TTC549 (cell line): Measurements from ENCODE around the gene FBXO22.
"Not testable (repeated sequence)": the region's sequence is repeated elsewhere in the genome, so short reads cannot be mapped to it uniquely, and the experiment has no call there.

Experiments used
- FAIRE-seq: peaks from 2 replicates; lab custom pipeline; 2012; peaks lifted over from hg19 to GRCh38; lab: Jason Lieb, UNC

The FBXO22 gene

GRCh38 chr15:75981149-75981815 is 77.6 kb downstream of the FBXO22 start:
- no peak for FAIRE-seq

- FAIRE-seq: no peak
Measured at GRCh38 chr15:75982468-75982867, 78.8 kb downstream of the FBXO22 start.

- not testable (repeated sequence) for FAIRE-seq
Measured at GRCh38 chr15:75984706-75985105, 81.0 kb downstream of the FBXO22 start.

- FAIRE-seq: no peak
Measured at GRCh38 chr15:75985971-75986370, 82.3 kb downstream of the FBXO22 start.

- FAIRE-seq: no peak
Measured at GRCh38 chr15:75989045-75989444, 85.4 kb downstream of the FBXO22 start.

- FAIRE-seq: no peak
Measured at GRCh38 chr15:75989875-75990274, 86.2 kb downstream of the FBXO22 start.
